Body of pancreas (tissue), 4 donors: ENCODE results near the gene POR.

Experiments
- POLR2A ChIP-seq, 3 donors: fragments of 450-650 bp; IDR thresholded peaks; one replicate each; pipeline ENCODE4 v1.6.1; 2016; ENCODE audit warnings: antibody characterized with exemption in 3 of 3, mild to moderate bottlenecking in 2 of 3
- TF ChIP-seq, protein P1 (sequence below), 7 experiments: fragments of 450-650 bp in 4 of 7; fragments of 200-600 bp in 3 of 7; sonication (generic) in 3 of 7; IDR thresholded peaks; one replicate each; pipeline ENCODE4 v1.5.1; 2016 to 2019; ENCODE audit warnings: antibody characterized with exemption in 7 of 7

DNA sequence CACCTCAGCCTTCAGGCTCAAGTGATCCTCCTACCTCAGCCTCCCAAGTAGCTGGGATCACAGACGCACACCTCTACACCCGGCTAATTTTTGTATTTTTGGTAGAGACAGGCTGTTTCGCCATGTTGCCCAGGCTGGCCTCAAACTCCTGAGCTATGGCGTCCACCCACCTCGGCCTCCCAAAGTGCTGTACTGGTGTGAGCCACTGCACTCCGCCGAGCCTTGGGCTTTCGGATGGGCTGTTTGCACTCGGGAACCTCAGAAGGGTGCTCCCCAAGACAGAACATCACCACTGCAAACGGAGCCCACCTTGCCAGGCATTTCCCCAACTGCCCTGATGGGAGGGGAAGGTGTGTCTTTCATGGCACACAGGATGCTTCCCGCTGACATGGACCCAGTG is 52.1 kb downstream of the POR start:
- TF ChIP-seq, protein P1, sequence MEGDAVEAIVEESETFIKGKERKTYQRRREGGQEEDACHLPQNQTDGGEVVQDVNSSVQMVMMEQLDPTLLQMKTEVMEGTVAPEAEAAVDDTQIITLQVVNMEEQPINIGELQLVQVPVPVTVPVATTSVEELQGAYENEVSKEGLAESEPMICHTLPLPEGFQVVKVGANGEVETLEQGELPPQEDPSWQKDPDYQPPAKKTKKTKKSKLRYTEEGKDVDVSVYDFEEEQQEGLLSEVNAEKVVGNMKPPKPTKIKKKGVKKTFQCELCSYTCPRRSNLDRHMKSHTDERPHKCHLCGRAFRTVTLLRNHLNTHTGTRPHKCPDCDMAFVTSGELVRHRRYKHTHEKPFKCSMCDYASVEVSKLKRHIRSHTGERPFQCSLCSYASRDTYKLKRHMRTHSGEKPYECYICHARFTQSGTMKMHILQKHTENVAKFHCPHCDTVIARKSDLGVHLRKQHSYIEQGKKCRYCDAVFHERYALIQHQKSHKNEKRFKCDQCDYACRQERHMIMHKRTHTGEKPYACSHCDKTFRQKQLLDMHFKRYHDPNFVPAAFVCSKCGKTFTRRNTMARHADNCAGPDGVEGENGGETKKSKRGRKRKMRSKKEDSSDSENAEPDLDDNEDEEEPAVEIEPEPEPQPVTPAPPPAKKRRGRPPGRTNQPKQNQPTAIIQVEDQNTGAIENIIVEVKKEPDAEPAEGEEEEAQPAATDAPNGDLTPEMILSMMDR (IDR thresholded peaks at IDR 0.05): no peak
- TF ChIP-seq POLR2A (IDR thresholded peaks at IDR 0.05): no peak
